A549 (cell line): ENCODE data around the gene C6. TPM values are rescaled to one million over a fixed set of nuclear protein-coding genes. Genes with fewer than 3 reads are reported as not detected.
"Not testable (repeated sequence)": the region's sequence is repeated elsewhere in the genome, so short reads cannot be mapped to it uniquely, and the experiment has no call there.

ENCODE experiments used
- ATAC-seq, 2 experiments: fragments of 200-7000 bp in 1 of 2; fragments of >200 bp in 1 of 2; cut with Nextera tagmentation in 1 of 2; cut with Tn5 transposase in 1 of 2; 3 replicates each; pipeline versions ENCODE4 v1.8.0 to v1.9.1; 2018 to 2020; ENCODE audit warnings: mild to moderate bottlenecking in 1 of 2, moderate library complexity in 1 of 2
- CTCF ChIA-PET: fragments of 300-600 bp; sonication (Branson Sonifier 250); formaldehyde crosslinking; extraction: SDS; loops from one replicate; lab custom pipeline; 2021; ENCODE audit warnings: antibody characterized with exemption, inconsistent platforms; lab: Yijun Ruan, JAX
- POLR2A ChIA-PET: fragments of 350-600 bp; formaldehyde crosslinking; extraction: SDS; loops from one replicate; lab custom pipeline; 2021; ENCODE audit warnings: antibody characterized with exemption, inconsistent platforms; lab: Yijun Ruan, JAX
- DNase-seq, 2 experiments: peaks; one replicate each; pipeline versions ENCODE4 v3.0.0 to v3.0.0-alpha.2; 2011 to 2016; ENCODE audit warnings: low read depth in 1 of 2, low spot score in 1 of 2
- FAIRE-seq: peaks from 2 replicates; lab custom pipeline; 2011; peaks lifted over from hg19 to GRCh38; lab: Jason Lieb, UNC
- H3K27ac ChIP-seq, 2 experiments: fragments of >200 bp; sonication (Bioruptor Twin); formaldehyde crosslinking; 3 replicates each; pipeline ENCODE4 v1.5.1; 2016 to 2017
- H3K4me1 ChIP-seq: fragments of >200 bp; sonication (Bioruptor Twin); formaldehyde crosslinking; 3 replicates; pipeline ENCODE4 v1.6.1; 2016
- H3K4me2 ChIP-seq: fragments of >200 bp; sonication (Bioruptor Twin); formaldehyde crosslinking; 3 replicates; pipeline ENCODE4 v1.6.1; 2016
- H3K4me3 ChIP-seq: fragments of >200 bp; sonication (Bioruptor Twin); formaldehyde crosslinking; 3 replicates; pipeline ENCODE4 v1.5.1; 2016
- H3K9me3 ChIP-seq: fragments of >200 bp; sonication (Bioruptor Twin); formaldehyde crosslinking; 3 replicates; pipeline ENCODE4 v1.6.1; 2016
- BHLHE40 ChIP-seq: IDR thresholded peaks from 2 replicates; pipeline ENCODE4 v1.6.1; 2012; ENCODE audit warnings: low read depth, low read length, inconsistent platforms
- CBX2 ChIP-seq: fragments of 200-600 bp; sonication (generic); IDR thresholded peaks from 2 replicates; pipeline ENCODE4 v1.6.1; 2016; ENCODE audit warnings: low read depth, mild to moderate bottlenecking, borderline replicate concordance
- CBX8 ChIP-seq: fragments of 200-600 bp; sonication (generic); IDR thresholded peaks from 2 replicates; pipeline ENCODE4 v1.6.1; 2016
- EHMT2 ChIP-seq: fragments of 200-600 bp; sonication (generic); IDR thresholded peaks from 2 replicates; pipeline ENCODE4 v1.6.1; 2016; ENCODE audit warnings: antibody characterized with exemption, low read depth, mild to moderate bottlenecking, moderate library complexity
- FOSL2 ChIP-seq, 2 experiments: fragments of 450-650 bp in 1 of 2; fragments of >200 bp in 1 of 2; sonication (Bioruptor Twin) in 1 of 2; formaldehyde crosslinking; IDR thresholded peaks; 2 replicates each; pipeline versions ENCODE4 v1.5.0 to v1.6.1; 2016 to 2020; ENCODE audit warnings: mild to moderate bottlenecking in 1 of 2, moderate library complexity in 1 of 2
- FOXS1 ChIP-seq: fragments of 250-450 bp; sonication (Bioruptor Pico); IDR thresholded peaks from 2 replicates; pipeline ENCODE4 v1.5.0; 2020; ENCODE audit warnings: mild to moderate bottlenecking, moderate library complexity
- HOXB5 ChIP-seq: fragments of 250-450 bp; sonication (Bioruptor Pico); IDR thresholded peaks from 2 replicates; pipeline ENCODE4 v1.5.0; 2020; ENCODE audit warnings: mild to moderate bottlenecking, moderate library complexity
- KDM1A ChIP-seq: fragments of 200-600 bp; sonication (generic); IDR thresholded peaks from 2 replicates; pipeline ENCODE4 v1.6.1; 2016; ENCODE audit warnings: low read depth, mild to moderate bottlenecking
- MAFK ChIP-seq: fragments of 450-650 bp; IDR thresholded peaks from 2 replicates; pipeline ENCODE4 v1.6.1; 2014; ENCODE audit not compliant: partially characterized antibody
- MAZ ChIP-seq: fragments of 150-350 bp; IDR thresholded peaks from 2 replicates; pipeline ENCODE4 v1.6.1; 2014; ENCODE audit warnings: antibody characterized with exemption, low read depth, low read length, borderline replicate concordance
- RARB ChIP-seq: fragments of 250-450 bp; sonication (Bioruptor Pico); IDR thresholded peaks from 2 replicates; pipeline ENCODE4 v1.8.0; 2021; ENCODE audit warnings: mild to moderate bottlenecking, moderate library complexity
- RFX5 ChIP-seq: fragments of 450-650 bp; IDR thresholded peaks from 2 replicates; pipeline ENCODE4 v1.7.1; 2014; ENCODE audit warnings: antibody characterized with exemption, mild to moderate bottlenecking, moderate library complexity
- RNF2 ChIP-seq: fragments of 200-600 bp; sonication (generic); IDR thresholded peaks from 2 replicates; pipeline ENCODE4 v1.6.1; 2016; ENCODE audit warnings: low read depth, mild to moderate bottlenecking, antibody characterized with exemption, moderate library complexity, borderline replicate concordance
- ZNF302 ChIP-seq: fragments of 250-450 bp; sonication (Bioruptor Pico); IDR thresholded peaks from 2 replicates; pipeline ENCODE4 v1.9.0; 2021; ENCODE audit warnings: inconsistent platforms, mild to moderate bottlenecking, moderate library complexity
- ZSCAN20 ChIP-seq: fragments of 250-450 bp; sonication (Bioruptor Pico); IDR thresholded peaks from 2 replicates; pipeline ENCODE4 v1.8.0; 2022; ENCODE audit warnings: mild to moderate bottlenecking, moderate library complexity
- WGBS: methylation state at CpG from one replicate; pipeline ENCODE4 v1.1.6; 2017; ENCODE audit errors: missing lambda C conversion rate; 5-methylcytosine and 5-hydroxymethylcytosine counted together
- polyA plus RNA-seq, 4 experiments: library from polyadenylated mRNA; depleted of rRNA in 3 of 4; stranded (reverse); fragments of >200 nt; fragmentation: RNase III in 1 of 4; extraction: RNeasy Plus Mini Kit Qiagen cat#74134 plus additional on column Dnase treatment in 1 of 4; gene quantifications; 2 replicates in 3 of 4; 3 replicates in 1 of 4; pipeline ENCODE4 v1.2.3, GENCODE V29; 2011 to 2017
- TF ChIP-seq, protein P1 (sequence below): fragments of >200 bp; sonication (Bioruptor Twin); formaldehyde crosslinking; IDR thresholded peaks from 2 replicates; pipeline ENCODE4 v1.6.1; 2016
- TF ChIP-seq, protein P2 (sequence below): fragments of 250-450 bp; sonication (Bioruptor Pico); IDR thresholded peaks from 2 replicates; pipeline ENCODE4 v1.5.0; 2020; ENCODE audit warnings: low read depth, mild to moderate bottlenecking, moderate library complexity
- TF ChIP-seq, protein P3 (sequence below): fragments of 450-650 bp; IDR thresholded peaks from 2 replicates; pipeline ENCODE4 v1.6.1; 2014; ENCODE audit warnings: antibody characterized with exemption
- TF ChIP-seq, protein P4 (sequence below): fragments of >200 bp; sonication (Bioruptor Twin); formaldehyde crosslinking; IDR thresholded peaks from 3 replicates; pipeline ENCODE4 v1.5.1; 2016
- TF ChIP-seq, protein P5 (sequence below): fragments of 200-600 bp; sonication (generic); IDR thresholded peaks from 2 replicates; pipeline ENCODE4 v1.6.1; 2016; ENCODE audit warnings: antibody characterized with exemption, mild to moderate bottlenecking, moderate library complexity
- TF ChIP-seq, protein P6 (sequence below): IDR thresholded peaks from 2 replicates; pipeline ENCODE4 v1.6.1; 2012
- TF ChIP-seq, protein P7 (sequence below): IDR thresholded peaks from 2 replicates; pipeline ENCODE4 v1.6.1; 2012; ENCODE audit warnings: low read depth, borderline replicate concordance
- TF ChIP-seq, protein P8 (sequence below): IDR thresholded peaks from 2 replicates; pipeline ENCODE4 v1.6.1; 2012

The C6 gene
- polyA plus RNA-seq, 2 of the 4 experiments (the other 2 are of a cell fraction), result not detected

DNA sequence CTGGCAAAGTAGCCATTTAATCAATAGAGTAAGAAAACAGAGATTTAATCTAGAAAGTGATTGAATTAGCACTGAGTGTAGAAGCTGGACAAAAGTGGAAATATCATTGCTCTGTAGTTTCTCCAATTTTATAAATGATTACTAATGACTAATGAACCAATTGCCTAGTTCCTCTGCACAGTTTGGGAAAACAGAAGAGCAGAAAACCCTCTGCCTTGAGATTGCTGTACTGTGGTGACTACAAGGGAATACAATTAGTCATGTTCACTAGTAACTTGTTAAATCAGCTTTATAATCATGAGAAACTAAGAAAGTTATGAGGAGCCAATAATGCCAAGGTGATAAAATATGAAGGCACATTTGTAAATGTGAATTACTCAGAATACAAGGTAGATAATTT is 21.1 kb upstream of the C6 start:
- Histone ChIP-seq H3K4me1 (no peaks in the 10 kb centered on the region), H3K27ac (no peak overlapping the region), H3K9me3 (no peaks in the 10 kb centered on the region), H3K4me3 (no peak overlapping the region), H3K4me2 (no peak overlapping the region)
- ChIA-PET POLR2A (no interaction called here), CTCF (no interaction called here)
- DNase-seq (no peak), ATAC-seq (no peak), FAIRE-seq (no peak)
- TF ChIP-seq MAFK (no peak), FOSL2 (IDR thresholded peaks at IDR 0.05) (no peak), FOSL2 (CRISPR knock-in tag; IDR thresholded peaks at IDR 0.05) (no peak)
- TF ChIP-seq, protein P1, sequence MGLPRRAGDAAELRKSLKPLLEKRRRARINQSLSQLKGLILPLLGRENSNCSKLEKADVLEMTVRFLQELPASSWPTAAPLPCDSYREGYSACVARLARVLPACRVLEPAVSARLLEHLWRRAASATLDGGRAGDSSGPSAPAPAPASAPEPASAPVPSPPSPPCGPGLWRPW, result no peak
- TF ChIP-seq, protein P2, sequence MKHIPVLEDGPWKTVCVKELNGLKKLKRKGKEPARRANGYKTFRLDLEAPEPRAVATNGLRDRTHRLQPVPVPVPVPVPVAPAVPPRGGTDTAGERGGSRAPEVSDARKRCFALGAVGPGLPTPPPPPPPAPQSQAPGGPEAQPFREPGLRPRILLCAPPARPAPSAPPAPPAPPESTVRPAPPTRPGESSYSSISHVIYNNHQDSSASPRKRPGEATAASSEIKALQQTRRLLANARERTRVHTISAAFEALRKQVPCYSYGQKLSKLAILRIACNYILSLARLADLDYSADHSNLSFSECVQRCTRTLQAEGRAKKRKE, result no peak

DNA sequence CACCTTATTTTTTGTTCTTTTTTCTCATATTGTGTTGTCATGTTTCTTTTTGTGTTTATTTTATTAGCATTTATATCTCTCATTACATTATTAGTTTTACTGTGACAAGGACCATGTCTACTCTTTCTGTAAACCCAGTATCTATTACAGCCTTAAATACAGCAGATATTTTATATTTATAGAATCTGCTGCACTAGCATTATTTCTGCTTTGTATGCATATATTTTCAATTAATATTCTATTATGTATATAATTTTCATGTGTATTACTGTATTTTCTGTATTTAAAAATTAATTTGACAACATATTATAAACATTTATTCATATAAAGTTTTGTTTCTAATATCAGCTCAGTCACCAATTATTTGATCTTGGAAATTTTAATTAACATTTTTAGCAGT is 19.5 kb upstream of the C6 start:
- H3K4me1 ChIP-seq, result no peaks in the 10 kb centered on the region
- ATAC-seq (no peak), FAIRE-seq (no peak), DNase-seq (no peak)
- TF ChIP-seq ZSCAN20 (CRISPR knock-in tag) (no peak), BHLHE40 (no peak), RARB (no peak), EHMT2 (no peak), KDM1A (no peak), FOXS1 (CRISPR knock-in tag) (no peak), HOXB5 (CRISPR knock-in tag) (no peak), MAZ (no peak), RNF2 (no peak), CBX8 (no peak), CBX2 (no peak), ZNF302 (CRISPR knock-in tag) (no peak), RFX5 (no peak)
- TF ChIP-seq, protein P3, sequence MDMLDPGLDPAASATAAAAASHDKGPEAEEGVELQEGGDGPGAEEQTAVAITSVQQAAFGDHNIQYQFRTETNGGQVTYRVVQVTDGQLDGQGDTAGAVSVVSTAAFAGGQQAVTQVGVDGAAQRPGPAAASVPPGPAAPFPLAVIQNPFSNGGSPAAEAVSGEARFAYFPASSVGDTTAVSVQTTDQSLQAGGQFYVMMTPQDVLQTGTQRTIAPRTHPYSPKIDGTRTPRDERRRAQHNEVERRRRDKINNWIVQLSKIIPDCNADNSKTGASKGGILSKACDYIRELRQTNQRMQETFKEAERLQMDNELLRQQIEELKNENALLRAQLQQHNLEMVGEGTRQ, result no peak
- TF ChIP-seq, protein P4, sequence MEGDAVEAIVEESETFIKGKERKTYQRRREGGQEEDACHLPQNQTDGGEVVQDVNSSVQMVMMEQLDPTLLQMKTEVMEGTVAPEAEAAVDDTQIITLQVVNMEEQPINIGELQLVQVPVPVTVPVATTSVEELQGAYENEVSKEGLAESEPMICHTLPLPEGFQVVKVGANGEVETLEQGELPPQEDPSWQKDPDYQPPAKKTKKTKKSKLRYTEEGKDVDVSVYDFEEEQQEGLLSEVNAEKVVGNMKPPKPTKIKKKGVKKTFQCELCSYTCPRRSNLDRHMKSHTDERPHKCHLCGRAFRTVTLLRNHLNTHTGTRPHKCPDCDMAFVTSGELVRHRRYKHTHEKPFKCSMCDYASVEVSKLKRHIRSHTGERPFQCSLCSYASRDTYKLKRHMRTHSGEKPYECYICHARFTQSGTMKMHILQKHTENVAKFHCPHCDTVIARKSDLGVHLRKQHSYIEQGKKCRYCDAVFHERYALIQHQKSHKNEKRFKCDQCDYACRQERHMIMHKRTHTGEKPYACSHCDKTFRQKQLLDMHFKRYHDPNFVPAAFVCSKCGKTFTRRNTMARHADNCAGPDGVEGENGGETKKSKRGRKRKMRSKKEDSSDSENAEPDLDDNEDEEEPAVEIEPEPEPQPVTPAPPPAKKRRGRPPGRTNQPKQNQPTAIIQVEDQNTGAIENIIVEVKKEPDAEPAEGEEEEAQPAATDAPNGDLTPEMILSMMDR, result no peak
- TF ChIP-seq, protein P5, sequence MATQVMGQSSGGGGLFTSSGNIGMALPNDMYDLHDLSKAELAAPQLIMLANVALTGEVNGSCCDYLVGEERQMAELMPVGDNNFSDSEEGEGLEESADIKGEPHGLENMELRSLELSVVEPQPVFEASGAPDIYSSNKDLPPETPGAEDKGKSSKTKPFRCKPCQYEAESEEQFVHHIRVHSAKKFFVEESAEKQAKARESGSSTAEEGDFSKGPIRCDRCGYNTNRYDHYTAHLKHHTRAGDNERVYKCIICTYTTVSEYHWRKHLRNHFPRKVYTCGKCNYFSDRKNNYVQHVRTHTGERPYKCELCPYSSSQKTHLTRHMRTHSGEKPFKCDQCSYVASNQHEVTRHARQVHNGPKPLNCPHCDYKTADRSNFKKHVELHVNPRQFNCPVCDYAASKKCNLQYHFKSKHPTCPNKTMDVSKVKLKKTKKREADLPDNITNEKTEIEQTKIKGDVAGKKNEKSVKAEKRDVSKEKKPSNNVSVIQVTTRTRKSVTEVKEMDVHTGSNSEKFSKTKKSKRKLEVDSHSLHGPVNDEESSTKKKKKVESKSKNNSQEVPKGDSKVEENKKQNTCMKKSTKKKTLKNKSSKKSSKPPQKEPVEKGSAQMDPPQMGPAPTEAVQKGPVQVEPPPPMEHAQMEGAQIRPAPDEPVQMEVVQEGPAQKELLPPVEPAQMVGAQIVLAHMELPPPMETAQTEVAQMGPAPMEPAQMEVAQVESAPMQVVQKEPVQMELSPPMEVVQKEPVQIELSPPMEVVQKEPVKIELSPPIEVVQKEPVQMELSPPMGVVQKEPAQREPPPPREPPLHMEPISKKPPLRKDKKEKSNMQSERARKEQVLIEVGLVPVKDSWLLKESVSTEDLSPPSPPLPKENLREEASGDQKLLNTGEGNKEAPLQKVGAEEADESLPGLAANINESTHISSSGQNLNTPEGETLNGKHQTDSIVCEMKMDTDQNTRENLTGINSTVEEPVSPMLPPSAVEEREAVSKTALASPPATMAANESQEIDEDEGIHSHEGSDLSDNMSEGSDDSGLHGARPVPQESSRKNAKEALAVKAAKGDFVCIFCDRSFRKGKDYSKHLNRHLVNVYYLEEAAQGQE, result no peak
- TF ChIP-seq, protein P6, sequence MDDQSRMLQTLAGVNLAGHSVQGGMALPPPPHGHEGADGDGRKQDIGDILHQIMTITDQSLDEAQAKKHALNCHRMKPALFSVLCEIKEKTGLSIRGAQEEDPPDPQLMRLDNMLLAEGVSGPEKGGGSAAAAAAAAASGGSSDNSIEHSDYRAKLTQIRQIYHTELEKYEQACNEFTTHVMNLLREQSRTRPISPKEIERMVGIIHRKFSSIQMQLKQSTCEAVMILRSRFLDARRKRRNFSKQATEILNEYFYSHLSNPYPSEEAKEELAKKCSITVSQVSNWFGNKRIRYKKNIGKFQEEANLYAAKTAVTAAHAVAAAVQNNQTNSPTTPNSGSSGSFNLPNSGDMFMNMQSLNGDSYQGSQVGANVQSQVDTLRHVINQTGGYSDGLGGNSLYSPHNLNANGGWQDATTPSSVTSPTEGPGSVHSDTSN, result no peak
- TF ChIP-seq, protein P7, sequence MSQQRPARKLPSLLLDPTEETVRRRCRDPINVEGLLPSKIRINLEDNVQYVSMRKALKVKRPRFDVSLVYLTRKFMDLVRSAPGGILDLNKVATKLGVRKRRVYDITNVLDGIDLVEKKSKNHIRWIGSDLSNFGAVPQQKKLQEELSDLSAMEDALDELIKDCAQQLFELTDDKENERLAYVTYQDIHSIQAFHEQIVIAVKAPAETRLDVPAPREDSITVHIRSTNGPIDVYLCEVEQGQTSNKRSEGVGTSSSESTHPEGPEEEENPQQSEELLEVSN, result no peak
- TF ChIP-seq, protein P8, sequence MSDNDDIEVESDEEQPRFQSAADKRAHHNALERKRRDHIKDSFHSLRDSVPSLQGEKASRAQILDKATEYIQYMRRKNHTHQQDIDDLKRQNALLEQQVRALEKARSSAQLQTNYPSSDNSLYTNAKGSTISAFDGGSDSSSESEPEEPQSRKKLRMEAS, result no peak
- TF ChIP-seq, protein P1, result no peak
- H3K4me2 ChIP-seq, result no peak overlapping the region
- ChIA-PET POLR2A (no interaction called here), CTCF (no interaction called here)
- H3K4me3 ChIP-seq, result no peak overlapping the region
- no peaks in the 10 kb centered on the region for H3K9me3 ChIP-seq
- H3K27ac ChIP-seq, result no peak overlapping the region

DNA sequence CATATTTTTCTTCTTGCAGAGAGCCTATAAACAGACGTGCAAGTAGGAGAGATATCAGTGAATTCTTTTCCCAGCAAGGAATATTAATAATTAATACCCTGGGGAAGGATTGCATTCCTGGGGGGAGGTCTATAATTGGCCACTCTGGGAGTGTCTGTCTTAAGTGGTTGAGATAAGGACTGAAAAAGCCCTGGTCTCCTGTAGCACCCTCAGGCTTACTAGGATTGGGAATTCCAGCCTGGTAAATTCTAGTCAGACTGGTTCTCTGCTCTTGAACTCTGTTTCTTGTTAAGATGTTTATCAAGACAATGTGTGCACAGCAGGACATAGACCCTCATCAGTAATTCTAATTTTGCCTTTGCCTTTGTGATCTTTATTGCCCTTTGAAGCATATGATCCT is 16.9 kb upstream of the C6 start:
- FAIRE-seq, CTCF ChIA-PET, DNase-seq, H3K4me2 ChIP-seq, H3K9me3 ChIP-seq, H3K4me1 ChIP-seq, POLR2A ChIA-PET, H3K4me3 ChIP-seq, ATAC-seq, H3K27ac ChIP-seq: not testable (repeated sequence)
- WGBS, result 21% methylated on average over 1 of the region's 1 CpG
